Stimulated activated CD8-positive, alpha-beta memory T cell treated with anti-CD3 and anti-CD28 coated beads, Interleukin-4, amount 100 ng/mL, for 48 hours (primary cell): ENCODE measurements around the gene ARHGAP35.
"Not testable (repeated sequence)": the region's sequence is repeated elsewhere in the genome, so short reads cannot be mapped to it uniquely, and the experiment has no call there.

Source experiments
- DNase-seq: peaks from one replicate; pipeline ENCODE4 v3.0.0-alpha.2; 2020

ARHGAP35 gene

DNA sequence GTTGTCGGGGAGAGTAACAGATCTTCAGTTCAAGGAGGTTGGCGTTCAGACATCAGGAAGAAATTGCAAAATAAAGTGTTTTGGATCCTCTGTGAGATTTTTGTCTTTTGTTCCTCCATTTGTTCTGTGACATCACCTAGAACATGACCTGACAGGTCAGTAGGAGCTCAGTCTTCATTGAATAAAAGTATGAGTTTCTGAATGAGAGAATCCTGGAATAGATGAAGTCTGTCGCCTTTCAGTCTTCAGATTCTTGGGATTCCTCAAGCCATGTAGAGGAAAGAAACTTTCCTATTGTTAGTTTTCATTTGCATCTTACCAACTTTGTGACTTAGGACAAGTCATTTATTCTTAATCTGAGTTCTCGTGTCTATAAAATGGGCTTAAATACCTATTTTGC, 14.4 kb downstream of the ARHGAP35 start:
- no peak for DNase-seq

DNA sequence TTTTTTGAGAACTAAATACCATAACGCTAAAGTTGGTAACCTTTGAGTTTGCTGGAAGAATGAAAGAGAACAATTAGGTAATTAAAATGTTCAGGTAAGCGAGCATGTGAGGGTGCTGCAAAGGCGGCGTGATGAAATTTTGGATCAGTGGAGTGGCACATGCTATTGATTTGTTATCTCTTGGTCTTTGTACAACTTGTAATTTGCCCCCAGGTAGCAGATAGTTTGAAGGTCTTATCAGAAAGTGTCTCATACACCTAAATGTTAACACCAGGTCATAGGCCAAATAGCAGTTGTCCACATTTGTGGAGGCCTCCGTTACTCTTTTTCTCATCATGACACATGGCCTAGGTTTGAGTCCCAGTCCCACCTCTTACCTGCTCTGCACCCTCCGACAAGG, 14.9 kb downstream of the ARHGAP35 start:
- no peak for DNase-seq

DNA sequence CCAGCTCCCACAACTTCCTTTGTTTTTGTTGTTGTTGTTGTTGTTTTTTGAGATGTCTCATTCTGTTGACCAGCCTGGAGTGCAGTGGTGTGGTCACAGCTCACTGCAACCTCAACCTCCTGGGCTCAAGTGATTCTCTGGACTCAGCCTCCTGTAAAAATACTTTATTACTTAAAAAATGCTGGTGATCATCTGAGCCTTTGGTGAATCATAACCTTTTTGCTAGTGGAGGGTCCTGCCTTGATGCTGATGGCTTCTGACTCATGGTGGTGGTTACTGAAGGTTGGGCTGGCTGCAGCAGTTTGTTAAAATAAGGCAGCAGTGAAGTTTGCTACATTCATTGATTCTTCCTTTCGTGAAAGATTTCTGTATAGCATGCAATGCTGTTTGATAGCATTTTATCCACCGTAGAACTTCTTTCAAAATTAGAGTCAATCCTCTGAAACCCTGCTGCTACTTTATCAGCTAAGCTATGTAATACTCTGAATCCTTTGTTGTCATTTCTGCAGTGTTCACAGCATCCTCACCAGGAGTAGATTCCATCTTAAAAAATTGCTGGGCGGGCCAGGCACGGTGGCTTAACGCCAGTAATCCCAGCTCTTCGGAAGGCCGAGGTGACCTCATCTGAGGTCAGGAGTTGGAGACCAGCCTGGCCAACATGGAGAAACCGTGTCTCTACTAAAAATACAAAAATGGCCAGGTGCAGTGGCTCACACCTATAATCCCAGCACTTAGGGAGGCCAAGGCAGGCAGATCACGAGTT, 18.0 kb downstream of the ARHGAP35 start:
- DNase-seq = no peak

DNA sequence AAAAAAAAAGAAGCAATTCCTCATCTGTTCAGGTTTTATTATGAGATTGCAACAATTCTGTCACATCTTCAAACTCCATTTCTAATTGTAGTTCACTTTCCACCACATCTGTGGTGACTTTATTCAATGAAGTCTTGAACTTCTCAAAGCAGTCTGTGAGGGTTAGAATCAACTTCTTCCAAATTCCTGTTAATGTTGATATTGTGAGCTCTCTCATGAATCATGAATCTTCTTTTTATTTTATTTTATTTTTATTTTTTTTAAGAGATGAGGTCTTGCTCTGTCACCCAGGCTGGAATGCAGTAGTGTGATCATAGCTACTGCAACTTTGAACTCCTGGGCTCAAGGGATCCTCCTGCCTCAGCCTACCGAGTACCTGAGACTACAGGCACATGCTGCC, 19.6 kb downstream of the ARHGAP35 start:
- no peak for DNase-seq

DNA sequence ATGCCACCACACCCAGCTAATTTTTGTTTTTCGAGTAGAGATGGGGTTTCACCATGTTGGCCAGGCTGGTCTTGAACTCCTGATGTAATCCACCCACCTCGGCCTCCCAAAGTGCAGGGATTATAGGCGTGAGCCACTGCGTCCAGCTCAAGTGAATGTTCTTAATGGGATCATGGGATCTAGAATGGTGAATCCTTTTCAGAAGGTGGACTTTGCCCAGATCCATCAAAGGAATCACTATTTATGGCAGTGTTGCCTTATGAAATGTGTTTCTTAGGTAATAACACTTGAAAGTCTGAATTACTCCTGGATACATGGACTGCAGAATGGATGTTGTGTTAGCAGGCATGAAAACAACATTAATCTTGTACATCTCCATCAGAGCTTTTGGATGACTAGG, 20.3 kb downstream of the ARHGAP35 start:
- DNase-seq = no peak

DNA sequence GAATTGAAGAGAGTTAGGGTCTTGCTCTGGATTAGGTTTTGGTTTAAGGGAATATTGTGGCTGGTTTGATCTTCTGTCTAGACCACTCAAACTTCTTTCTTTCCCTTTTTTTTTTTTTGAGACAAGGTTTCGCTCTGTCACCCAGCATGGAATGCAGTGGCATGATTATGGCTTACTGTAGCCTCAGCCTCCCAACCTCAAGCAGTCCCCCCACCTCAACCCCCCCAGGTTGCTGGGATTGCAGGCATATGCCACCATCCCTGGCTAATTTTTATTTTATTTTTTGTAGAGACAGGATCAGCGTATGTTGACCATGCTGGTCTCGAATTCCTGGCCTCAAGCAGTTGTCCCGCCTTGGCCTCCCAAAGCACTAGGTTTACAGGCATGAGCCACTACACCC, 21.2 kb downstream of the ARHGAP35 start:
- DNase-seq = no peak

DNA sequence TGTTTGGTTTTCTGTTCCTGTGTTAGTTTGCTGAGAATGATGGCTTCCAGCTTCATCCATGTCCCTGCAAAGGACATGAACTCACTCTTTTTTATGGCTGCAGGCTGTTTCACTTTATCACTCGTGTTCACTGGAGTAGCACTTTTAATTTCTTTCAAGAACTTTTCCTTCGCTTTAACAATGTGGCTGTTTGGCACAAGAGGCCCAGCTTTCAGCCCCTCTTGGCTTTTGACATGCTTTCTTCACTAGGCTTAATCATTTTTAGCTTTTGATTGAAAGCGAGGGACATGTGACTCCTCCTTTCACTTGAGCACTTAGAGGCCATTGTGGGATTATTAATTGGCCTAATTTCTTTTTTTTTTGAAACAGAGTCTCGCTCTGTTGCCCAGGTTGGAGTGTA, 22.0 kb downstream of the ARHGAP35 start:
- DNase-seq = not testable (repeated sequence)

DNA sequence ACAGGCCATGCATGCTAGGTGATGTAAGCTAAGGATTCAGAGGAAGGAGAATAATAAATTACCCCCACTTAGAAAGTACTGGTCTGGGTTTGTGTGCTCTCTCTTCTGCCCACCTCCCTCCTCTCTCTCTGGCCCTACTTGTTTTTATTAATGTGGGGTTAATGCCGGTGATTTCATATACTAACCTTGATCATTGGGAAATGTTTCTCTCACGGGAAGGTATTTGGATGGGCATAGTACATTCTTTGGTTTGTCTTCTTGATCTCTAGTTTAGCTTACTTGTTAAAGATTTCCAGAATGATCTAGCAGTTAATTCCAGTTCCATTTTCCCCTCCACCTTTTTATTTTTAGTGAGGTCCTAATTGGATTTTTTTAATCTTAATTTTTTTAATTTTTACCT, 24.6 kb downstream of the ARHGAP35 start:
- DNase-seq = no peak

DNA sequence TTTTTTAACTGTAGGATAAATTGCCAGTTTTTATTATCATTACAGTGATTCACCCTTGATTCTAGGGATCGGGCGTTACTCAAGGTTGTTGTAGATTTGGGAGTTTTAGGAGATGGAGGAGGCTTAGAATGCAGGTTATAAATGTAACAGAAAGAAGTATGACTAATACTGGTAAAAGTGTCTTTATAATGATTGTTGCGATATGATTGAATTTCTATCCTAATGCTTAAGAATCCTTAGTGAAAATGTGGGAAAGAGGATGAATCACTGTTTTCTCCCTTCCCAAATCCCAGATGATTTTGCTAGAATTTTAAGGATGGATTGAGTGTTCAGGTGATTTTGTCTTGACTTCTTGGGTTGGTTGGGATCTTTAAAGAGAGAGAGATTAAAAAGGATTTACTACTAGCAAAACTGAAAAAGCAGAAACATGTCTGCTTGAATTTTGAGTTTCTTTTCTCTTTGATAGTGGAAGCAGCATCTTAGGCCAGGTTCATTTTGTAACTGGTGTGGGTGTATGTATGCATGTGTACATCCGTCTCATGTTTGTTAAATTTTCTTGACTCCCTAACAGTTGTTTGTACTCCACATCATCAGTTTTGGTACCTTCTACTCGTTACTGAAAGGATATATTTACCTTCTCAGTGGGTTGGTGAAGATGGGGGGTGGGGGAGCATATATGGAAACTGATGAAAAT, 25.9 kb downstream of the ARHGAP35 start:
- DNase-seq = no peak

DNA sequence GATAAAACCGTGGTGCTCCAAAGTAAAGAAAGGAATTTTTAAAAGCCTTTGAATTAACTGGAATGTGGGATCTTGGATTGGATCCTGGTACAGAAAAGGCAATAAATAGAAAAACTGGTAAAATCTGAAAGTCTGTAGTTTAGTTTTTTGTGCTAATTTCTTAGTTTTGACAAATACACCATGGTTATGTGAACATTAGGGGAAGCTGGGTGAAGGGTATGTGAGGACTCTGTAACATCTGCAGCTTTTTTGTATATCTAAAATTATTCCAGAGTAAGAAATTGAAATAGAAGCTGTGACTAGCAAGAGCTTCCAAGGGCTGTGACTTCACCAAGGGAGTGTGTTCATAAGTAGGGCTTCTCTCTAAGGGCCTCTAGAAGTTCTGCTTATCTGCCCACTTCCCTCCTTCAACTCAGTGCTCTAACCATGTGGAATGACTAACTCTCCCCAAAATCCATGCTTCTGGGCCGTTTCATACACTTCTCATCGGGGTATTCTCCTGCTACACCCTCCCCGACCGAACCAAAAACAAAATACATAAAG, 26.5 kb downstream of the ARHGAP35 start:
- DNase-seq = no peak

DNA sequence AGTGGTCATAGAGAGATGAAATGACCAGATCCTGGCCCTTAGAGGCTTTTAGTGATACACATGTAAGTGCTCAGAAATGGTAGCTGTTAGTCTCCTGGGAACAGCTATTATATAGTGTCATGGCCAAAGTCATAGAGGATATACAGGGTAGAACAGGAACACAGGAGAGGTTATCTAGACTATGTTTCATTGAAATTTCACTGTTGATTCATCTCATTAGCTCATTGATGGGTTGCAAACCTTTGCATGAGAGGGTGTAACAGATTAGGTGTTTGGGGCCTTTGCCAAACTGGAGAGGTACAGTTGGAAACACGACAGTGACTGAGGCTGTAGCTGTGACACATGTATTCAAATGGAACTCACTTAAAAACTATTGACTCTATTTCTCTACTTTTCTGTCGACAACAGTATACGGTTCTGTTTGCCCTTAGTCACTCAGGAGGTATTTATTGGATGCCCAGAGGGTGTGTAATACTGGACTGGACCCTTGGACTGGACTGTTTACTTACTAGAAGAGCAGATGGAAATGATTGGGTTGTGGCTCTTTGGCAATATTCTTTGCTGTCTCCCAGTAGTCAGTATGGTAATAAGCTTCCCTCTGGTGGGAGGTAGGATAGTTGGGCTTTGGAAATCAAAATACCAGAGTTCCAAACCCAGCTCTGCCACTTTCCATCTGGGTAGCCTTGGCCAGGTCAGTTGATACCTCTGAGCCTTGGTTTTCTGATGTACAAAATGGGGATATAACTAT, 29.8 kb downstream of the ARHGAP35 start:
- no peak for DNase-seq

DNA sequence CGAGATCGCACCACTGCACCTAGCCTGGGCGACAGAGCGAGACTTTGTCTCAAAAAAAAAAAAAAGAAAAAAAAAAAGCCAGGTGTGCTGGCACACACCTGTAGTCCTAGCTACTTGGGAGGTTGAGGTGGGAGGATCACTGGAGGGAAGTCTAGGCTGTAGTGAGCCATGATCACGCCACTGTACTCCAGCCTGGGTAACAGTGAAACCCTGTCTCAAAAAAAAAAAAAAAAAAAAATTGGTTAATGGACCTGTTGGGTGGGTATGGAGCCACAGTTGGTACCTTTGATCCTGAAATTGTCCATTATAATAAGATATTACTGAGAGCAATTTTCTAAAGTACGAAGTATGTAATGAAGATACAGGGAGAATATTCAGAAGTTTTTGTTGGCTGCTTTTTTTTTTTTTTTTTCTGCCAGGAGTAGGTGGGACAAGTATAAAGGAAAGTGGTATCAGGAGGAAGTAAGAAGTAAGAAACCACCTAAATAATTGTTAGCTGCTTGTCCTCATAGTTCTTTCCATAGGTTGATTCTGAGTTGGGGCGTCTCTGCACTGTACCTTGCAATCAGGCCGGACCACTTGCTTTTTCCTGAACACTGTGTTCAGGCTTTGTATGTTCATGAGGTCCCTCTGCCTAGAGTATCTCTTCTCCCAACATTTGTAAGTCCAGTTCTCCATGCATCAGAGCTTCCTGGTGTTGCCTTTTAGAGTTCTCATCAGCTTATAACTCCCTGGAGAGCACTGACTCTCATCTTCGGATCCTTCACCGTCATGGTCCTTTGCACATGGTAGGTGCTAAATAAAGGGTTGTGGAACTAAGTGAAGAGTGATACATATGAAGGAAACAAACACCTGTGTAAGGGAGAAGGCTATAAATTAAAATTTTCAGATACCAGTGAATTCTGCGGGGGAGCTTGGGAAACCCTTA, 31.7 kb downstream of the ARHGAP35 start:
- no peak for DNase-seq

DNA sequence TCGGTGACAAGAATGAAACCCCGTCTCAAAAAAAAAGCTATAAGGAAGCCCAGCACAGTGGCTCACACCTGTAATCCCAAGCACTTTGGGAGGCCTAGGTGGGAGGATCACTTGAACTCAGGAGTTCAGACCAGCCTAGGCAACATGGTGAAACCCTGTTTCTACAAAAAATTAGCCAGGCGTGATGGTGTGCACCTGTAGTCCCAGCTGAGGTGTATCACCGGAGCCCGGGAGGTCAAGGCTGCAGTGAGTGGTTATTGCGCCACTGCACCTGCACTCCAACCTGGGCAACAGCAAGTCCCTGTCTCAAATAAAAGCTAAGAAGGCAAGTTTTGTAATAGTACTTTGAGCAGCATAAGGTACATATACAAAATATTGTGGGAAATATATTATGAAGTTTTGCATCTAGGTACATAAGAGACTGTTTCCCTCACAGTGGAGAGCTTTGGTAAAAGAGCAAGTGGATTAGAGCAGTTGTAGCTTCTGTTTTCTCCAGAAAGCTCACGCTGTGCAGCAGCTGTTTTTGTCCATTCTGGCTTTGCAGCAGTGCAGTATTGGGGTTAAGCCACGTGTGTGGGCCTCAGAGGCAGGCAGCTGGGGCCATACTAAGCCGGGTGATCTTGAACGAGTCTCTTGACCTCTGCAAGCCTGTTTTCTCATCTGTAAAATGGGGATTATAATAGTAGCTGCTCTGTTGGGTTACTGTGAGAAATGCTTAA, 35.4 kb downstream of the ARHGAP35 start:
- DNase-seq = no peak

DNA sequence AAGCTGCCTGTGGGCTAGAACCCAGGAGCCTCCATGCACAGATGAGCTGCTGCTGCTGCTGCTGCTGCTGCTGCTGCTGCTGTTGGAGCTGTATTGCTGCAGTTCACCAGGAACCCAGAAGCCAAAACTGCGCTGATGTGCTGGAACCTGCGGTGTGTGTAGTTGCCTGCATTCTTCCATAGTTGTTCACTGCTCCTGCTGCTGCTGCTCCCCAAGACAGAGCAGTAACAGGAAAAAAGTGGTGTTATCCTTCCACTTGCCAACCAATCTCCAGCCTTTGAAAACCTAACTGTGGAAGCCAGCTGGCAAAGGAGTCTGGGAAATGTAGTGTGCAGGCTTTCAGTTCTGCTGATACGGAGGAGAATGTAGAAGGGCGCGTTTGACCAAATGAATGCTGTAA, 37.9 kb downstream of the ARHGAP35 start:
- DNase-seq = no peak

DNA sequence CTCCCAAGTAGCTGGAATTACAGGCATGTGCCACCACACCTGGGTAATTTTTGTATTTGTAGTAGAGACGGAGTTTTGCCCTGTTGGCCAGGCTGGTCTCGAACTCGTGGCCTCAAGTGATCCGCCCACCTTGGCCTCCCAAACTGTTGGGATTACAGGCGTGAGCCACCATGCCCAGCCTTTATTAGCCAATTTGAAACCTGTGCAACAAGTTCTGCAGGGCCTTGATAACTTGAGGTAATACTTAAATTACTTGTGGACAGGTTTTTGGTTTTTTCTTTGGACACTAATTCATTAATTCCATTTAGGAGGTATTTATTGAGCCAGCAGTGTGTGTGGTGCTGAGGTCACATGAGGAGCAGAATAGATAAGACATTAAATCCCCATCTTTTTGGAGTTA, 39.5 kb downstream of the ARHGAP35 start:
- DNase-seq = no peak

DNA sequence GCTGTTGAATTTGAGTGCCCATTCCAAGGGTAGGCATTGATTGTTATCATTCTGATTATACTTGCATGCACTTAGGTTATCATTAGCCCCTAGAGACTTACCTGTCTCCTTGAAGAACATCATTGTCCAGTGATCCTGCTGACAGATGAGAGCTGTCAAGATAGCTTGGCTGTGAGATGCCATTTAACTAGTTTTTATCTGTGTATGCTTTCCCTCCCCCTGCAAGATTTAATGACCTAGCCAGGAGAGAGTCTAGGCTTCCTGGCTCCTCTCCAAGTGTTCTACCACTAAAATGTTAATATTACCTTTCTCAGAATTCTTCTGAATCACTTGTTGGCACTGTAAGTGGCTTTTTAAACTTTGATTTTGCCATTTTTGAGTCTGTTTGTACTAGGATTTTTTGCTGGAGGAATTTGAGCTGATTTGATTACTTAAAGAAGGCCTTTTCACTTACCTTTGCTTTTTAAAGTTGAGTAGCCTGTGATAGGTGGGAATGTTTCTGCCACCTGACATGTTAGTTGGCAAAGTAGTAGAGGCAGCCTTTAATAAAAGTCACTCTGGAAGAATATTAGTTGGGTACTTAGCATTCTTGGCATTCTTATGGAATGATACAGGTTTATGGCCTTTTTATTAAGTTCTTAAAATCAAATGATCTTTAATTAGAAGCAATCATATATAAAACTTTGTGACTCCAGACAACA, 41.1 kb downstream of the ARHGAP35 start:
- DNase-seq = no peak

DNA sequence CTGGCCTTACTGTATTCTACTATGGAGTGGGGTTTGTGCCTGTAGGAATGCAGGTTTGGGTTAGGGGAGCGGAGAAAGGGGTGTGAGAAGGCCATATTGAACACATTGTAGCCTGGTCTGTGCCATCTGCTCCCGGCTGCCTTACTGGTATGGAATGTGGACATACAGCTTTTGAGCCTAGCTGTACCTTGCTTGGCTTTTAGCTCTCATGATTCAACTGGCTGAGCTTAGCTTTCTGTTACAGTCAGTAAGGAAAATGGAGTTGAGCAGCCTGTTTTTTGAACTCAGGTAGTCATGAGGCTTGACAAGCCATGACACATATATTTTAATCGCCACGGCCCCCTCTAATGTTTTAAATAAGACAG, 41.6 kb downstream of the ARHGAP35 start:
- DNase-seq = no peak

DNA sequence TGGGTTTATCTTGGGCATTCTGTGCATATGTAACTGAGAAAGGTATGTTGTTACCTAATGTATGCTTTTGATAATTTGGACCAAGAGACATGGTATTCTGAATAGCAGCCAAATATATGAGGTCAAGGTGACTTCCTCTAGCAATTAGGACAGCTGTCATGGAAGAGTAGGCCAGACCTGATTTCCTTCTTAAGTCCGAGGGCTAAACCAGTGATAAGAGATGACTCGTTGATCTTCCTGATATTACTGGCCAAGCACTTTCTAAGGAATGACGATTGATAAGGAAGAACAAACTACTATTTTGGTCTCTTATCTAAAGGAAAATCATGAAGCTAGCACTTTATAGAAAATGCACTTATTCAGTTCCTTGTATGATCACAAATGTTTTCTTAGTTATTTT, 42.7 kb downstream of the ARHGAP35 start:
- no peak for DNase-seq

DNA sequence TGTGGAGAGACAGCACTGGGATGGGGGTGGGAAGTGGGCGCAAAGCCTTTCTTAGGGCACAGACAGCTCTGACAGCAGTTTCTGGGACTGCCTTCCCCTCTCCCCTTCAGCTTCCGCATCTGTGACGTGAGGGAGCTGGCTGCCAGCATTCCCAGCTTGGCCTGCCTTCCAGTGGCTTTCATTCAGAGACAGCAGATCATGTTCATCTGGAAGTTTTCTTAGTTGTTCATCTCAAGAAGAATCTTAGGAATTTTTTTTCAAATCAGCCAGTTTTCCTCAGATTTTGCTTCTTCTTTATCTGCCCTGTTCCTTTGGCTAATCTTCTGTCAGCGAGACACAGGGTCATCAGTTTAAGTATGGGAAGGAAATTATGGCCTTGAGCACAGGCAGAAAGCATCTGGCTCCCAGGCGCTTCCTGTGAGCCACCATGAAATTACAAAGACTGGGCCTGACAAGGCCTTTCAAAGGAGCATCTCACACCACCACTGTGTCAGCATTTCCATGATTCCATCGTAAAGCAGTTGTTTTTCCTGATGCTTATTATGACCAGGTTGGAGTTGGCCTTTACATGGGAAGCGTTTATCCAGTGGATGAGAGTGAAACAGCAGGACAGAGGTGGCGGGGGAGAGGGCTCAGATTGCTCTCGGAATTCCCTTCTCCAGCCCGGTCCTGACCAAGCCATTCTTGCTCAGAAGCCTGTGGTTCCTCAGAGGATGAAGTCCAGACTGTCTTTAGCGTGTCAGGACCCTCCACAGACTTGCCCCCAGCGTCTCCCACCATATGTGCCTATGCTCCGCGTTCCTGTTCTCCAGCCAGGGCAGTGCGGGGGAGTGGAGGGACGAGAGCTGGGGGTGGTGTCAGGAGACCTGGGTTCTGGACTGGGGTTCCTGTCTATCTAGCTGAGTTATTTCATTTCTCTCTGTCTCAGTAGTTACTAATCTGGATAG, 43.6 kb downstream of the ARHGAP35 start:
- DNase-seq = no peak

DNA sequence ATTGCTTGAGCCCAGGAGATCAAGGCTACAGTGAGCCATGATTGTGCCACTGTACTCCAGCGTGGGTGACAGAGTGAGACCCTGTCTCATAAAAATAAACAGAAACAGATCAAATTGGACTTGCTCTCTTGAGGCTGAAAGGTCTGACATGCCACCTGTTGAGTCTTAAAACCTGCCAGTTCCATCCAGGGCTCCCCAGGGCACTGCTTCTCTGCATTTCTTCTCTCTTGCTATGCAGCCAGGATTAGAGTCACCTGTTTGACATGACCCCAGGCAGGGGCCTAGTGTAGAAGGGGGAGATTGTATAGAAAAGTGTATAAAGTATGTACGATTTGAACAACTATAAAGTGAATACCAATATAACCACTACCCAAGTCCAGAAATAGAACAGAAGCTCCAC, 45.4 kb downstream of the ARHGAP35 start:
- DNase-seq = no peak
